GM12874 (cell line): ENCODE measurements around the gene LPP.

Experiments used
- TF ChIP-seq, protein P1 (sequence below): IDR thresholded peaks from 2 replicates; pipeline ENCODE4 v1.5.1; 2011; ENCODE audit warnings: low read depth, mild to moderate bottlenecking, control low read depth, low read length, moderate library complexity; ENCODE audit not compliant: insufficient read depth

The LPP gene

DNA sequence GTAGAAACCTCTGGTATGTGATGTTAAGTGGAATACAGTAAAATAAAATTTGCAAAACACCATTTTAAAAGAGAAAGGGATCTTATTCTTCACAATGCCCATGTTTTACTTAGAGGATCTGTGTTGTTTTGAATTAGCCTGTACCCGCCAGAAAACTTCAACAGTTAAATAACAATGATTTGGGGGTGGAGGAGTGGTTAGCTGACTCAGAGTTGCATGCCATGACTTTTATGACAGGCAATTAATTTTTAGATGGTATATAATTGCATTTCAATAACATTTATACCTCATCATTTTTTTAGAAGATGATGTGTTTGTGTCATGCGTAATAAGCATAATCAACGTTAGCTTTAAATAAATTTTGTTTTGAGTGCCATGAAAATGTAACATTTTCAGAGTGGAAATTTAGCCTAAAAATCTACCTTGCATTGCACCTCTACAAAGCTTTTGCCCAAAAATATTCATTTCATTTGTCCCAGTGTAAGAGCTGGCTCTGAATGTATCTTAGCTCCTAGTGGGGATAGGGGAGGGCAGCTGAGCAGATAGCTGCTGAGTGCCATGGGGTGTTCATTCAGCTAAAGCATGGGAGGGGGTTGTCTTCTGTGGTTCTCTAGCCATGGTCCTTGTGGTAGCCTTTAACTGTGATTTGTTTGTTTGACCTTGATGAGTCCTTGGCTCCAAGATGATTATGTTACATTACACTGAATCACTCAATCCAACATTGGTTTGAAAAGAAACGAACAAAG lies 379.8 kb downstream of the LPP start:
- TF ChIP-seq, protein P1, sequence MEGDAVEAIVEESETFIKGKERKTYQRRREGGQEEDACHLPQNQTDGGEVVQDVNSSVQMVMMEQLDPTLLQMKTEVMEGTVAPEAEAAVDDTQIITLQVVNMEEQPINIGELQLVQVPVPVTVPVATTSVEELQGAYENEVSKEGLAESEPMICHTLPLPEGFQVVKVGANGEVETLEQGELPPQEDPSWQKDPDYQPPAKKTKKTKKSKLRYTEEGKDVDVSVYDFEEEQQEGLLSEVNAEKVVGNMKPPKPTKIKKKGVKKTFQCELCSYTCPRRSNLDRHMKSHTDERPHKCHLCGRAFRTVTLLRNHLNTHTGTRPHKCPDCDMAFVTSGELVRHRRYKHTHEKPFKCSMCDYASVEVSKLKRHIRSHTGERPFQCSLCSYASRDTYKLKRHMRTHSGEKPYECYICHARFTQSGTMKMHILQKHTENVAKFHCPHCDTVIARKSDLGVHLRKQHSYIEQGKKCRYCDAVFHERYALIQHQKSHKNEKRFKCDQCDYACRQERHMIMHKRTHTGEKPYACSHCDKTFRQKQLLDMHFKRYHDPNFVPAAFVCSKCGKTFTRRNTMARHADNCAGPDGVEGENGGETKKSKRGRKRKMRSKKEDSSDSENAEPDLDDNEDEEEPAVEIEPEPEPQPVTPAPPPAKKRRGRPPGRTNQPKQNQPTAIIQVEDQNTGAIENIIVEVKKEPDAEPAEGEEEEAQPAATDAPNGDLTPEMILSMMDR, result no peak

DNA sequence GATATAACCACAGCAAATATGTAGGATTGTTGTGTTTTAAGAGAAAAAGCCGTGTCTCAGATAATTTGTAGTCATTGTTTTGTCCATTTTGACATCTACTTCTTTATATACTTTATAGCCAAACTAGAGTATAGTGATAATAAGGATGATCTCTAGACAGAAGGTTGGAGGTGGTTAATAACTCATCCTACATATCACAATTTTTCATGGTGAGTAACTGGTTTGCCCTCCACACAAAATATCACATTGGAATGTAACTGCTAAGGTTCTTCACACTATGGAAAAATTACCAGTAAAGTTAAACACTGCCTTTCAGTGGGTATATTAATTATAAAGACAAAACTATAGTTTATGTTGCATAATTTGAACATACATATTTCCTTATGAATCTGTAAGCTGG lies 380.7 kb downstream of the LPP start:
- TF ChIP-seq, protein P1, result no peak

DNA sequence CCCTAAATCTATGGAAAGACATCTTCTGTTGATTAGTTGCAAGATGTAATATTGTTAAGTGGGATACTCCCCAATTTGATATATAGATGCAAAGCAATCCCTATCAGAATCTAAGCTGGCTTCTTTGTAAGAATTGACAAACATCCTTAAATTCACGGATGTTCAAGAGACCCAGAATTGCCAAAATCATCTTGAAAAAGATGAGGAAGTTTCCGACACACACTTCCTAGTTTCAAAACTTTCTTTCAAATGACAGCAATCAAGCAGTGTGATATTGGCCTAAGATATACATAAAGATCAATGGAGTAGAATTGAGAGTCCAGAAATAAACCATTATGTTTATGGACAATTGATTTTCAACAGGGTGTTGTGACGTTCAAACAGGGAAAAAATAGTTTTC lies 383.6 kb downstream of the LPP start:
- TF ChIP-seq, protein P1, result no peak

DNA sequence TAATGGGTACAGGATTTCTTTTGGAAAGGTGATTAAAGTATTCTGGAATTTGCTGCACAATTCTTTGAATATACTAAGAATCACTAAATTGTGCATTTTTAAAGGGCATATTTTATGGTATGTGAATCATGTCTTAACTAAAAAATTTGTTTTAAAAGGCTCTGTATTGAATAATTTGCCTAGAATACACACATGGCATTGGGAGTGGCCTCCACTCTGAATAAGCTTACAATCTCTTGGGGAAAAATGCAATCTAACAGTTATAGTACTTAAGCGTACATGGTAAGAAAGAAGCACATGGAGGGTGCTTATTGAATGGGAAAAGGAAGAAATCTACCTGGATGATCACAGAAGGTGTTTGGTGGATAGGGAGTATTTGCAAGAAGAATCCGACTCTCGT lies 385.1 kb downstream of the LPP start:
- TF ChIP-seq, protein P1, result no peak

DNA sequence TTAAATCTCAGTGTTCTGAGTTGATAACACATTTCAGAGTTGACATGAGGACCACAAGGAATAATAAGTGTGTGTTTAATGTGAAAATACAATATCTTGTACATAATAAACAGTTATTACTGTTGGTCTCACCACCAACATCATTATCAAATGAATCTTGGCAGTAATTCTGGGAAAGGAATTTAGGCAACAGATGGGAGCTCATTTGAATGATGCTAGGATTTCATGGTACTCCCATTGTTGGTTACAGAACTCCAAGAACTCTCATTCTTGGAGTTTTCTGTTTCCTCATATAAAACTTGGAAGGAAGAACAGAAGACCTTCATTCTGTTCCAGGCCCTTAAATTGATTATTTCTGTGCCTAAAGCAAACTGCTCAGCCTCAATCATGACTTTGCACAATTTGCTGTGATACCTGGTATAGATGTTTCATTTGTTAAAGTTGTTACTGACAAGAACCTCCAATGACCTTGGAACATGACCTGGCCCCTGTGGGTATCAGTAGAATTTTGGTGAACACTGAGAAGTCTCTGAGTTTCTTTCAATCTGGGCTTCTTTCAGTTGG lies 385.8 kb downstream of the LPP start:
- TF ChIP-seq, protein P1, result no peak

DNA sequence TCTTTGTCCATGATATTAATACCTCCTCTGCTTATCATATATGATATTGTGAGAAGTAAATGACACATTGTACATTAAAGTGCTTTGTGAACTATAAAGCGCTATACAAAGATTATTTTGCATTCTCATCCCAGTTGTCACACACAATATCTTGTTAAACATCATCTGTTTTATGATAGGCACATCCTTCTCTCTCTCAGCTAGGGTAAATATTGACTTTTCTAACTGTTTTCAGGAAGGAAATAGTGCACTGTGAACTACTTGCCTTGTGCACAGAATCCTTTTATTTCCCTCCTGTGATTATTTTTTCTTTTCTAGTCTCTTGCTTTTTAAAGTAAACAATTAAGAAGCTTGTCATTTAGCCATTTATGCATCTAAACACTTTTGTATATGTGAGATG lies 388.2 kb downstream of the LPP start:
- TF ChIP-seq, protein P1, result no peak

DNA sequence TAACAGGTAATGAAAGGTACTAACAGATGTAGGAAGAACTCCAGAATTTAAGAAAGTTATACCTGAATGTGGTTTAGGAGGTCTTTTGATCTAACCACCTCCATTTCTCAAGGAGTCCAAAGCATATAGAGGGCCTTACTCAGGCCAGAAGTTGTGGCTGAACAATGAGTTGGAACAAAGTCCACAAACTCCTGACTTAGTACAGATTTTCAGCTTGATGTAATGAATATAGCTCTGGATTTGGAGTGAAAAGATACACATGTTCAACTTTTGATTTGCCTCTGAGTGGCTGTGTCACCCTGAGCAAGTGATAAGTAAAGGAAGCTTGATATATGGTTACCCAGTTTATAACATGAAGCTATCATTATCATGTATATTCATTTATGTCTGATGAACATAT lies 390.1 kb downstream of the LPP start:
- TF ChIP-seq, protein P1, result no peak
